Measurements from ENCODE around the gene OCA2. TPM values are rescaled to one million over a fixed set of nuclear protein-coding genes. Genes with fewer than 3 reads are reported as not detected.

Gene OCA2
- total RNA-seq, 6 donors from 2014 or later = 0.83 to 6.0 (median 2.0) TPM

GRCh38 chr15:27899583-27900285 lies 199.4 kb downstream of the OCA2 start:
- no peak overlapping the region for H3K4me3 ChIP-seq
- no peaks in the 10 kb centered on the region for H3K36me3 ChIP-seq
- H3K4me1 ChIP-seq = no peaks in the 10 kb centered on the region
- DNase-seq (no peak), ATAC-seq (ENCODE audit: low FRiP score in 2 of 2) (no peak)
- TF ChIP-seq POLR2AphosphoS5 (IDR thresholded peaks at IDR 0.05) = no peak
- peaks cover 0 to 10% (median 0%) of the 10 kb centered on the region in 4 donors for H3K9me3 ChIP-seq
- 93 to 96% methylated on average over 5 of the region's 5 CpGs for WGBS, 2 donors
- H3K27ac ChIP-seq = no peak overlapping the region
- no peaks in the 10 kb centered on the region for H3K27me3 ChIP-seq

DNA sequence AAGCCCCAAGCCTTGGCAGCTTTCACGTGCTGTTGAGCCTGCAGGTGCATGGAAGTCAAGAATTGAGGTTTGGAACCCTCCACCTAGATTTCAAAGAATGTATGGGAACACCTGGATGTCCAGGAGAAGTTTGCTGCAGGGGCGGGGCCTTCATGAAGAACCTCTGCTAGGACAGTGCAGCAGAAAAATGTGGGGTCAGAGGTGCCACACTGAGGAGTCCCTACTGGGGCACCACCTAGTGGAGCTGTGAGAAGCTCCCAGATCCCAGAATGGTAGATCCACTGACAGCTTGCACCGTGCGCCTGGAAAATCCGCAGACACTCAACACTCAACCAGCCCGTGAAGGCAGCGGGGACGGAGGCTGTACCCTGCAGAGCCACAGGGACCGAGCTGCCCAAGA lies 201.6 kb downstream of the OCA2 start:
- Histone ChIP-seq H3K36me3 (no peaks in the 10 kb centered on the region), H3K4me3 (no peak overlapping the region), H3K27me3 (no peaks in the 10 kb centered on the region), H3K9me3 (peaks cover 0 to 20% (median 8%) of the 10 kb centered on the region in 4 donors), H3K4me1 (no peaks in the 10 kb centered on the region), H3K27ac (no peak overlapping the region)
- 88 to 93% methylated on average over 9 of the region's 9 CpGs for WGBS, 2 donors
- ATAC-seq (ENCODE audit: low FRiP score in 2 of 2) (no peak), DNase-seq (peak in 1 of 2 donors; percentile 22)
- TF ChIP-seq POLR2AphosphoS5 (IDR thresholded peaks at IDR 0.05) (no peak), POLR2A (IDR thresholded peaks at IDR 0.05) (no peak), EP300 (IDR thresholded peaks at IDR 0.05) (no peak), CTCF (IDR thresholded peaks at IDR 0.05) (no peak)

- no peaks in the 10 kb centered on the region for H3K36me3 ChIP-seq
- H3K27me3 ChIP-seq = no peaks in the 10 kb centered on the region
- ATAC-seq (ENCODE audit: low FRiP score in 2 of 2) = no peak
- peaks cover 0 to 20% (median 11%) of the 10 kb centered on the region in 4 donors for H3K9me3 ChIP-seq
- TF ChIP-seq POLR2AphosphoS5 (IDR thresholded peaks at IDR 0.05) (no peak), POLR2A (IDR thresholded peaks at IDR 0.05) (no peak), EP300 (IDR thresholded peaks at IDR 0.05) (no peak), CTCF (IDR thresholded peaks at IDR 0.05) (no peak)
- H3K27ac ChIP-seq = no peak overlapping the region
- no peak for DNase-seq
- no peak overlapping the region for H3K4me3 ChIP-seq
- 100% methylated on average over 1 of the region's 1 CpG for WGBS, 2 donors
- no peaks in the 10 kb centered on the region for H3K4me1 ChIP-seq
These were observed 204.5 kb downstream of the OCA2 start for GRCh38 chr15:27894645-27895044.

DNA sequence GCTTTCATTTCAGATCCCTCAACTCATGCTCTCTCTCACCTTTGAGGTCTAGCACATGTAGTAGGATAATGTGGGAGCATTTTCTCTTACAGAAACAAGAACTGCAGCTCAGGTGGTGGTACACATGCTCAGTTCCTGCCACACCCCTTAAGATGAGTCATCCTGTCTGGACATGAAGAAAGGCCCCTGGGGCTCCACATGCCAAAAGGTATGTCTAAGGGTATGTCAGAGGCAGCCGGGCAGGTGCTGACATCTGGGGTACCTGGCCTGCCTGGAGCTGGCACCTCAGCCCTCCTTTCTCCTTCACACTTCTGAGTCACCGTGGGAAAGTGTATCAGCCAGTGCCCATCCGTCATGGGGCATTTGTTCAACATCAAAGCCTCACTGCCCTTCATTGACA lies 209.9 kb downstream of the OCA2 start:
- Histone ChIP-seq H3K9me3 (peaks cover 0 to 22% (median 13%) of the 10 kb centered on the region in 4 donors), H3K36me3 (no peaks in the 10 kb centered on the region), H3K27me3 (no peaks in the 10 kb centered on the region), H3K4me1 (no peaks in the 10 kb centered on the region), H3K4me3 (no peak overlapping the region), H3K27ac (no peak overlapping the region)
- ATAC-seq (ENCODE audit: low FRiP score in 2 of 2) = no peak
- no peak for DNase-seq
- TF ChIP-seq POLR2AphosphoS5 (IDR thresholded peaks at IDR 0.05) (no peak), POLR2A (IDR thresholded peaks at IDR 0.05) (no peak), EP300 (IDR thresholded peaks at IDR 0.05) (no peak), CTCF (IDR thresholded peaks at IDR 0.05) (no peak)
- 80 to 93% methylated on average over 2 to 3 of the region's 3 CpGs for WGBS, 2 donors

GRCh38 chr15:27885201-27885600 lies 213.9 kb downstream of the OCA2 start:
- TF ChIP-seq POLR2AphosphoS5 (IDR thresholded peaks at IDR 0.05) (no peak), EP300 (IDR thresholded peaks at IDR 0.05) (no peak), CTCF (IDR thresholded peaks at IDR 0.05) (no peak), POLR2A (IDR thresholded peaks at IDR 0.05) (no peak)
- Histone ChIP-seq H3K27me3 (no peaks in the 10 kb centered on the region), H3K4me3 (no peak overlapping the region), H3K4me1 (no peaks in the 10 kb centered on the region), H3K27ac (no peak overlapping the region), H3K36me3 (no peaks in the 10 kb centered on the region), H3K9me3 (peaks cover 0 to 16% (median 4%) of the 10 kb centered on the region in 4 donors)
- DNase-seq (no peak), ATAC-seq (ENCODE audit: low FRiP score in 2 of 2) (no peak)
